GM12878 (cell line): ENCODE data around the gene DUS1L.

Experiments used
- EP300 ChIP-seq, 2 experiments: fragments of 150-350 bp in 1 of 2; IDR thresholded peaks; 2 replicates each; pipeline ENCODE4 v1.6.1; 2011 to 2012; ENCODE audit warnings: low read depth in 2 of 2, low read length in 2 of 2, borderline replicate concordance in 1 of 2, improper control_type of control experiment in 1 of 2, inconsistent platforms in 1 of 2; ENCODE audit not compliant: control insufficient read depth in 1 of 2
- LARP7 ChIP-seq: fragments of 450-650 bp; IDR thresholded peaks from 2 replicates; pipeline ENCODE4 v1.6.1; 2017; ENCODE audit warnings: mild to moderate bottlenecking
- MYC ChIP-seq: IDR thresholded peaks from 2 replicates; pipeline ENCODE4 v1.6.1; 2011; ENCODE audit warnings: mild to moderate bottlenecking, low read length, moderate library complexity, inconsistent platforms; ENCODE audit not compliant: insufficient read depth, insufficient replicate concordance, insufficient read length, severe bottlenecking
- PBX3 ChIP-seq: IDR thresholded peaks from 2 replicates; pipeline ENCODE4 v1.6.1; 2011; ENCODE audit warnings: mild to moderate bottlenecking, low read depth, low read length, moderate library complexity; ENCODE audit not compliant: insufficient replicate concordance
- ZNF384 ChIP-seq: IDR thresholded peaks from 2 replicates; pipeline ENCODE4 v1.6.1; 2012; ENCODE audit warnings: low read depth, mild to moderate bottlenecking, low read length, improper control_type of control experiment, borderline replicate concordance
- TF ChIP-seq, protein P1 (sequence below), 3 experiments: IDR thresholded peaks in 2 of 3; conservative IDR thresholded peaks in 1 of 3; 2 replicates each; pipeline ENCODE4 v1.5.1; 2011; ENCODE audit warnings: low read depth in 3 of 3, low read length in 3 of 3, mild to moderate bottlenecking in 3 of 3, control low read depth in 2 of 3, moderate library complexity in 2 of 3, inconsistent platforms in 1 of 3, mixed read lengths in 1 of 3; ENCODE audit not compliant: control insufficient read depth in 2 of 3, insufficient read depth in 1 of 3; ENCODE audit errors: extremely low read depth in 1 of 3

- TF ChIP-seq EP300 (IDR thresholded peaks at IDR 0.05; ENCODE audit: borderline replicate concordance in 1 of 2, control insufficient read depth in 1 of 2, low read depth in 2 of 2, low read length in 2 of 2) = no peak
- no peak for TF ChIP-seq ZNF384
- TF ChIP-seq LARP7 = no peak
- TF ChIP-seq, protein P1, sequence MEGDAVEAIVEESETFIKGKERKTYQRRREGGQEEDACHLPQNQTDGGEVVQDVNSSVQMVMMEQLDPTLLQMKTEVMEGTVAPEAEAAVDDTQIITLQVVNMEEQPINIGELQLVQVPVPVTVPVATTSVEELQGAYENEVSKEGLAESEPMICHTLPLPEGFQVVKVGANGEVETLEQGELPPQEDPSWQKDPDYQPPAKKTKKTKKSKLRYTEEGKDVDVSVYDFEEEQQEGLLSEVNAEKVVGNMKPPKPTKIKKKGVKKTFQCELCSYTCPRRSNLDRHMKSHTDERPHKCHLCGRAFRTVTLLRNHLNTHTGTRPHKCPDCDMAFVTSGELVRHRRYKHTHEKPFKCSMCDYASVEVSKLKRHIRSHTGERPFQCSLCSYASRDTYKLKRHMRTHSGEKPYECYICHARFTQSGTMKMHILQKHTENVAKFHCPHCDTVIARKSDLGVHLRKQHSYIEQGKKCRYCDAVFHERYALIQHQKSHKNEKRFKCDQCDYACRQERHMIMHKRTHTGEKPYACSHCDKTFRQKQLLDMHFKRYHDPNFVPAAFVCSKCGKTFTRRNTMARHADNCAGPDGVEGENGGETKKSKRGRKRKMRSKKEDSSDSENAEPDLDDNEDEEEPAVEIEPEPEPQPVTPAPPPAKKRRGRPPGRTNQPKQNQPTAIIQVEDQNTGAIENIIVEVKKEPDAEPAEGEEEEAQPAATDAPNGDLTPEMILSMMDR (IDR thresholded peaks at IDR 0.05 in 2 of 3, conservative IDR thresholded peaks at IDR 0.05 in 1 of 3; ENCODE audit: control insufficient read depth in 2 of 3, extremely low read depth in 1 of 3, insufficient read depth in 1 of 3, low read depth in 3 of 3, low read length in 3 of 3) = no peak
- no peak for TF ChIP-seq MYC
- no peak for TF ChIP-seq PBX3
Measured at GRCh38 chr17:82079001-82079677, 13.5 kb upstream of the DUS1L start.
